Calu3 (cell line): ENCODE measurements around the gene ADD2. TPM values are rescaled to one million over a fixed set of nuclear protein-coding genes. Genes with fewer than 3 reads are reported as not detected.

Source experiments
- BruUV-seq: library from RNA; stranded (reverse); fragments of 400-500 nt; replicated peaks from 2 replicates; lab custom pipeline; 2021; lab: Mats Ljungman, UMichigan
- CTCF ChIA-PET: fragments of 300-600 bp; sonication (Branson Sonifier 250); formaldehyde crosslinking; loops from one replicate; lab custom pipeline; 2022; ENCODE audit warnings: antibody characterized with exemption; lab: Charles Lee
- DNase-seq: peaks from one replicate; pipeline ENCODE4 v3.0.0; 2022
- H3K27ac Mint-ChIP-seq: one replicate; pipeline ENCODE4 v1.8.0; 2022; ENCODE audit warnings: mixed read lengths; ENCODE audit not compliant: unreplicated experiment
- H3K27me3 Mint-ChIP-seq: one replicate; pipeline ENCODE4 v1.8.0; 2022; ENCODE audit warnings: mixed read lengths; ENCODE audit not compliant: unreplicated experiment
- H3K36me3 Mint-ChIP-seq: one replicate; pipeline ENCODE4 v1.8.0; 2022; ENCODE audit warnings: mild to moderate bottlenecking, moderate library complexity, mixed read lengths; ENCODE audit not compliant: insufficient read depth, unreplicated experiment
- H3K4me1 Mint-ChIP-seq: one replicate; pipeline ENCODE4 v1.8.0; 2022; ENCODE audit warnings: mild to moderate bottlenecking, low read depth, mixed read lengths; ENCODE audit not compliant: unreplicated experiment
- H3K4me3 Mint-ChIP-seq: one replicate; pipeline ENCODE4 v1.8.0; 2022; ENCODE audit warnings: mild to moderate bottlenecking, low read depth, moderate library complexity, mixed read lengths; ENCODE audit not compliant: unreplicated experiment
- H3K9me3 Mint-ChIP-seq: one replicate; pipeline ENCODE4 v1.8.0; 2022; ENCODE audit warnings: low read depth, mixed read lengths; ENCODE audit not compliant: unreplicated experiment
- intact Hi-C: fragments of 100-400 bp; cut with micrococcal nuclease; formaldehyde crosslinking; loops from one replicate; pipeline ENCODE4 v1.10.0; 2022; ENCODE audit not compliant: unreplicated experiment
- total RNA-seq: library from RNA; stranded (reverse); gene quantifications from 2 replicates; pipeline ENCODE4 v1.2.3, GENCODE V29; 2022
- TF ChIP-seq, protein P1 (sequence below): fragments of 200-600 bp; IDR thresholded peaks from one replicate; pipeline ENCODE4 v1.8.0; 2022; ENCODE audit warnings: antibody characterized with exemption; ENCODE audit not compliant: unreplicated experiment

The ADD2 gene
- total RNA-seq, 1 experiment from 2014 or later = 0.14 TPM

- no peak for DNase-seq
- TF ChIP-seq, protein P1, sequence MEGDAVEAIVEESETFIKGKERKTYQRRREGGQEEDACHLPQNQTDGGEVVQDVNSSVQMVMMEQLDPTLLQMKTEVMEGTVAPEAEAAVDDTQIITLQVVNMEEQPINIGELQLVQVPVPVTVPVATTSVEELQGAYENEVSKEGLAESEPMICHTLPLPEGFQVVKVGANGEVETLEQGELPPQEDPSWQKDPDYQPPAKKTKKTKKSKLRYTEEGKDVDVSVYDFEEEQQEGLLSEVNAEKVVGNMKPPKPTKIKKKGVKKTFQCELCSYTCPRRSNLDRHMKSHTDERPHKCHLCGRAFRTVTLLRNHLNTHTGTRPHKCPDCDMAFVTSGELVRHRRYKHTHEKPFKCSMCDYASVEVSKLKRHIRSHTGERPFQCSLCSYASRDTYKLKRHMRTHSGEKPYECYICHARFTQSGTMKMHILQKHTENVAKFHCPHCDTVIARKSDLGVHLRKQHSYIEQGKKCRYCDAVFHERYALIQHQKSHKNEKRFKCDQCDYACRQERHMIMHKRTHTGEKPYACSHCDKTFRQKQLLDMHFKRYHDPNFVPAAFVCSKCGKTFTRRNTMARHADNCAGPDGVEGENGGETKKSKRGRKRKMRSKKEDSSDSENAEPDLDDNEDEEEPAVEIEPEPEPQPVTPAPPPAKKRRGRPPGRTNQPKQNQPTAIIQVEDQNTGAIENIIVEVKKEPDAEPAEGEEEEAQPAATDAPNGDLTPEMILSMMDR = no peak
- no peak overlapping the region for H3K4me3 Mint-ChIP-seq
- BruUV-seq = no TSS peak
- peaks cover 84% of the 10 kb centered on the region for H3K27me3 Mint-ChIP-seq
- CTCF ChIA-PET = no interaction called here
- H3K9me3 Mint-ChIP-seq = no peaks in the 10 kb centered on the region
- H3K4me1 Mint-ChIP-seq = no peaks in the 10 kb centered on the region
- intact Hi-C loops = no loop called here
- H3K27ac Mint-ChIP-seq = no peak overlapping the region
- H3K36me3 Mint-ChIP-seq = no peaks in the 10 kb centered on the region
Measured at GRCh38 chr2:70673041-70673647, 94.9 kb downstream of the ADD2 start.

DNA sequence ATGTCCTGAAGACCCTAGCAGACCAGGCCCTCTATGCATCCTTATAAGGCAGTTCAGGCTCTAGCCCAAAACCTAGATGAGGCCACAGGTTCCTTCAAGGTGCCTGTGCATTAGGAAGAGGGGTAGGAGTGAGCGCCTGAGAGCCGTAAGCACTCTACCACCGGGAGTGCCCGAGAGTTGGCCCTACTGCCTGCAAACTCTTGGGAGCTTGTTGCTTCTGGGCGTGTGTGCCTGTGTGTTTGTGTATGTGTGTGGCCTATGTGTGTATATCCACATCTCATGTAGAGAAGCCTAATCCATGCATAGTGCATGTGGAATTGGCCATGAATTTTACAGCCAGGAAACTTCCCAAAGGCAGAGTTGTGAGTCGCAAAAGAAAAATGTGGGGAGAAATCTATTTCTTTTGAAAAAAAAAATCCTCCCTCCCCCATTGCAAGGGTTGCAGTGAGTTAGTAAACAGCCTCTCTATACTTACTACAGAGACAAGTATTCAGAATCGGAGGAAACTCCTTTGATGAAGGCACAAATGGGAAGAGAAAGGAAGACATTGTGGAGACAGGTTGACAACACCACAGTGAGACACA, 96.8 kb downstream of the ADD2 start:
- CTCF ChIA-PET = no interaction called here
- DNase-seq = no peak
- no peaks in the 10 kb centered on the region for H3K4me1 Mint-ChIP-seq
- intact Hi-C loops = no loop called here
- no TSS peak for BruUV-seq
- H3K4me3 Mint-ChIP-seq = no peak overlapping the region
- no peaks in the 10 kb centered on the region for H3K36me3 Mint-ChIP-seq
- TF ChIP-seq, protein P1 = no peak
- peaks cover 84% of the 10 kb centered on the region for H3K27me3 Mint-ChIP-seq
- H3K27ac Mint-ChIP-seq = no peak overlapping the region
- H3K9me3 Mint-ChIP-seq = no peaks in the 10 kb centered on the region

DNA sequence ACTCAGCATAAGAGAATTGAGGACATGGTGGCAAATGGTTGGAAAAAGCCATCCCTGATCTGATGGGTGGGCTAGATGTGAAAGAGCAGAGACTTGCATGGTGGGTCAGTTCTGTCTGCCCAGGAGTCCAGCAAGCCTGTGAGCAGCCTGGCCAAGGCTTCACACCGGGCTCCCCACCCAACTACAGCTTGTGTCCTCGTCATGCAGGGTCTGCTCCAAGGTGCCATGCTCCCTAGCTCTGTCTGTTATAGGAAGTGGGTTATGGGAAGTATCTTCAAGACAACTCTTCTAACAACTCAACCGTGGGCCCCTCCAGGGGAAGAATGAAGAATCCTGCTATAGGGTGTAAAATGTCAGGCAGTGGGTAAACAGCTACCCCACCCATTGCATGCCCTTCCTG, 97.4 kb downstream of the ADD2 start:
- no peaks in the 10 kb centered on the region for H3K4me1 Mint-ChIP-seq
- intact Hi-C loops = no loop called here
- no peak for DNase-seq
- no peaks in the 10 kb centered on the region for H3K36me3 Mint-ChIP-seq
- peaks cover 84% of the 10 kb centered on the region for H3K27me3 Mint-ChIP-seq
- no TSS peak for BruUV-seq
- H3K4me3 Mint-ChIP-seq = no peak overlapping the region
- TF ChIP-seq, protein P1 = no peak
- H3K9me3 Mint-ChIP-seq = no peaks in the 10 kb centered on the region
- CTCF ChIA-PET = no interaction called here
- no peak overlapping the region for H3K27ac Mint-ChIP-seq

GRCh38 chr2:70670202-70670601, 97.8 kb downstream of the ADD2 start:
- DNase-seq = no peak
- Mint-ChIP-seq H3K4me3 (no peak overlapping the region), H3K36me3 (no peaks in the 10 kb centered on the region), H3K9me3 (no peaks in the 10 kb centered on the region), H3K4me1 (no peaks in the 10 kb centered on the region), H3K27ac (no peak overlapping the region), H3K27me3 (peaks cover 84% of the 10 kb centered on the region)
- BruUV-seq = no TSS peak
- TF ChIP-seq, protein P1 = no peak
- intact Hi-C loops = no loop called here
- CTCF ChIA-PET = no interaction called here
